Lower leg skin (tissue), 3 donors: Measurements from ENCODE around the gene CTBP1.

Experiments
- POLR2A ChIP-seq, 2 donors: fragments of 450-650 bp; IDR thresholded peaks; one replicate each; pipeline ENCODE4 v1.6.1; 2016 to 2017; ENCODE audit warnings: antibody characterized with exemption in 2 of 2, mild to moderate bottlenecking in 1 of 2, moderate library complexity in 1 of 2
- TF ChIP-seq, protein P1 (sequence below), 3 donors: fragments of 450-650 bp; IDR thresholded peaks; one replicate each; pipeline ENCODE4 v1.5.1; 2016; ENCODE audit warnings: antibody characterized with exemption in 3 of 3, mild to moderate bottlenecking in 3 of 3, moderate library complexity in 2 of 3

DNA sequence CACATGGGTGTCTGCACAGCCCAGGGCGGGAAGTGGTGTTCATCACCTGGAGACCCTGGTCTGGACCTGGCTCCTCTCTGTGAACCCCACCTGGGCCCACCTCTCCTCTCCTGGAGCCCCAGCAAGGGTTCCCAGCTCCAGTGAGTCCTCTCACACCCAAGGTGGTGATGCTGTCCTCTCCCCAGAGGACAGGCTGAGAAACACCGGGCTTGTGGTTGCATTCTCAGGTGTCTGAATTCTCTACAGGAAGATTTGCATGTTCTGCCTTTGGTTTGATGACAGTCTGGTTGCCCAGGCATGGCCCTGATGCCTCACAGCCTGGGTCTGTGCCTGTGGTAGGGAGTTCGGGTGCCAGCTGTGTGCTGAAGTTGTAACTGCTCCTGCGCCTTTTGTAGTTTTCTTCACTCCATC, 44.6 kb upstream of the CTBP1 start:
- no peak for TF ChIP-seq POLR2A (IDR thresholded peaks at IDR 0.05)
- TF ChIP-seq, protein P1, sequence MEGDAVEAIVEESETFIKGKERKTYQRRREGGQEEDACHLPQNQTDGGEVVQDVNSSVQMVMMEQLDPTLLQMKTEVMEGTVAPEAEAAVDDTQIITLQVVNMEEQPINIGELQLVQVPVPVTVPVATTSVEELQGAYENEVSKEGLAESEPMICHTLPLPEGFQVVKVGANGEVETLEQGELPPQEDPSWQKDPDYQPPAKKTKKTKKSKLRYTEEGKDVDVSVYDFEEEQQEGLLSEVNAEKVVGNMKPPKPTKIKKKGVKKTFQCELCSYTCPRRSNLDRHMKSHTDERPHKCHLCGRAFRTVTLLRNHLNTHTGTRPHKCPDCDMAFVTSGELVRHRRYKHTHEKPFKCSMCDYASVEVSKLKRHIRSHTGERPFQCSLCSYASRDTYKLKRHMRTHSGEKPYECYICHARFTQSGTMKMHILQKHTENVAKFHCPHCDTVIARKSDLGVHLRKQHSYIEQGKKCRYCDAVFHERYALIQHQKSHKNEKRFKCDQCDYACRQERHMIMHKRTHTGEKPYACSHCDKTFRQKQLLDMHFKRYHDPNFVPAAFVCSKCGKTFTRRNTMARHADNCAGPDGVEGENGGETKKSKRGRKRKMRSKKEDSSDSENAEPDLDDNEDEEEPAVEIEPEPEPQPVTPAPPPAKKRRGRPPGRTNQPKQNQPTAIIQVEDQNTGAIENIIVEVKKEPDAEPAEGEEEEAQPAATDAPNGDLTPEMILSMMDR (IDR thresholded peaks at IDR 0.05): no peak
